C4-2B (cell line): Measurements from ENCODE around the gene PRR7.

Experiments
- ZFX ChIP-seq: fragments of 450-650 bp; IDR thresholded peaks from 2 replicates; pipeline ENCODE4 v1.6.1; 2017
- TF ChIP-seq, protein P1 (sequence below): fragments of 450-650 bp; conservative IDR thresholded peaks from 2 replicates; pipeline ENCODE4 v1.5.1; 2017; ENCODE audit warnings: mild to moderate bottlenecking

DNA sequence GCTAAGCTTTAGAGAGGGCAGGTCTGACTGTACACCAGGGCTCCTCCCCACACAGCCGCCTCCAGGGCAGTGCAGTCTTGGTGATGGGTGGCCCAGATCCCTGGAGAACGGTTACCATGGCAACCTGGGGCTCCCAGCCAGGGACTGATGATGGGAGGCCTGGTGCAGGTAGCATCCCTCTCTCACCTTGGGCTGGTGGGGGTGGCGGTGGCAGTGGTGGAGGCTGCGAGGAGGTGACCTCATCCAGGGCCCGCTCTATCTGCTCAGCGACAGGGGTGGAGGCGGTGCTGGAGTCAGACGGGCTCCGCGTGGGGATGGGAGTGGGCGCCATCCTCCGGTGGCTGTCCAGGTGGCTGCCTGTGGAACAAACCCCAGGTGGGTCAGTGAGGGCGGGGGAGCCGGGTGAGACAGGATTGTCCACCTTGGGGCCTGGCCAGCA lies 12.3 kb downstream of the PRR7 start:
- TF ChIP-seq, protein P1, sequence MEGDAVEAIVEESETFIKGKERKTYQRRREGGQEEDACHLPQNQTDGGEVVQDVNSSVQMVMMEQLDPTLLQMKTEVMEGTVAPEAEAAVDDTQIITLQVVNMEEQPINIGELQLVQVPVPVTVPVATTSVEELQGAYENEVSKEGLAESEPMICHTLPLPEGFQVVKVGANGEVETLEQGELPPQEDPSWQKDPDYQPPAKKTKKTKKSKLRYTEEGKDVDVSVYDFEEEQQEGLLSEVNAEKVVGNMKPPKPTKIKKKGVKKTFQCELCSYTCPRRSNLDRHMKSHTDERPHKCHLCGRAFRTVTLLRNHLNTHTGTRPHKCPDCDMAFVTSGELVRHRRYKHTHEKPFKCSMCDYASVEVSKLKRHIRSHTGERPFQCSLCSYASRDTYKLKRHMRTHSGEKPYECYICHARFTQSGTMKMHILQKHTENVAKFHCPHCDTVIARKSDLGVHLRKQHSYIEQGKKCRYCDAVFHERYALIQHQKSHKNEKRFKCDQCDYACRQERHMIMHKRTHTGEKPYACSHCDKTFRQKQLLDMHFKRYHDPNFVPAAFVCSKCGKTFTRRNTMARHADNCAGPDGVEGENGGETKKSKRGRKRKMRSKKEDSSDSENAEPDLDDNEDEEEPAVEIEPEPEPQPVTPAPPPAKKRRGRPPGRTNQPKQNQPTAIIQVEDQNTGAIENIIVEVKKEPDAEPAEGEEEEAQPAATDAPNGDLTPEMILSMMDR: no peak
- TF ChIP-seq ZFX: no peak
